Measurements from ENCODE around the gene DNAH10.
"Not testable (repeated sequence)": the region's sequence is repeated elsewhere in the genome, so short reads cannot be mapped to it uniquely, and the experiment has no call there.

DNAH10 gene

GRCh38 chr12:123911672-123912409, 149.7 kb downstream of the DNAH10 start:
- not testable (repeated sequence) for DNase-seq

GRCh38 chr12:123912415-123913380, 150.6 kb downstream of the DNAH10 start:
- no peak for DNase-seq

- DNase-seq, result no peak
Observed at GRCh38 chr12:123914726-123915333, 152.7 kb downstream of the DNAH10 start.

GRCh38 chr12:123916729-123917128, 154.6 kb downstream of the DNAH10 start:
- no peak for DNase-seq

- DNase-seq, result no peak
Observed at GRCh38 chr12:123917337-123917850, 155.3 kb downstream of the DNAH10 start.

GRCh38 chr12:123919980-123920360, 157.9 kb downstream of the DNAH10 start:
- DNase-seq, result no peak

- no peak for DNase-seq
Observed at GRCh38 chr12:123923038-123923437, 160.9 kb downstream of the DNAH10 start.

GRCh38 chr12:123923927-123924326, 161.8 kb downstream of the DNAH10 start:
- no peak for DNase-seq

- no peak for DNase-seq
Observed at GRCh38 chr12:123924539-123924938, 162.4 kb downstream of the DNAH10 start.

- DNase-seq, result no peak
Observed at GRCh38 chr12:123928274-123928865, 166.3 kb downstream of the DNAH10 start.

GRCh38 chr12:123928897-123929296, 166.8 kb downstream of the DNAH10 start:
- DNase-seq, result no peak

- no peak for DNase-seq
Observed at GRCh38 chr12:123929946-123930583, 168.0 kb downstream of the DNAH10 start.

- DNase-seq, result no peak
Observed at GRCh38 chr12:123931686-123932321, 169.7 kb downstream of the DNAH10 start.

- no peak for DNase-seq
Observed at GRCh38 chr12:123933214-123933613, 171.1 kb downstream of the DNAH10 start.

- DNase-seq, result no peak
Observed at GRCh38 chr12:123934016-123934620, 172.0 kb downstream of the DNAH10 start.

GRCh38 chr12:123934829-123935228, 172.7 kb downstream of the DNAH10 start:
- DNase-seq, result no peak

- DNase-seq, result no peak
Observed at GRCh38 chr12:123935956-123936355, 173.9 kb downstream of the DNAH10 start.

GRCh38 chr12:123936471-123936870, 174.4 kb downstream of the DNAH10 start:
- DNase-seq, result no peak

- no peak for DNase-seq
Observed at GRCh38 chr12:123936956-123937706, 175.0 kb downstream of the DNAH10 start.
